Hepatocyte (in vitro differentiated cells): ENCODE data around the gene PHKG2. TPM values are rescaled to one million over a fixed set of nuclear protein-coding genes. Genes with fewer than 3 reads are reported as not detected.

Source experiments
- DNase-seq: peaks from one replicate; pipeline ENCODE4 v3.0.0-alpha.2; 2016; ENCODE audit warnings: low spot score
- H2AFZ ChIP-seq: fragments of 200-600 bp; sonication (generic); 2 replicates; pipeline ENCODE4 v1.6.0; 2016; ENCODE audit warnings: antibody characterized with exemption, mild to moderate bottlenecking
- H3K27ac ChIP-seq: fragments of 200-600 bp; sonication (generic); 2 replicates; pipeline ENCODE4 v1.5.1; 2016; ENCODE audit warnings: mild to moderate bottlenecking
- H3K27me3 ChIP-seq: fragments of 200-600 bp; sonication (generic); 2 replicates; pipeline ENCODE4 v1.6.1; 2016
- H3K36me3 ChIP-seq: fragments of 200-600 bp; sonication (generic); replicated peaks from 2 replicates; pipeline ENCODE4 v1.5.1; 2016; ENCODE audit warnings: low read depth; ENCODE audit not compliant: insufficient read depth
- H3K4me1 ChIP-seq: fragments of 200-600 bp; sonication (generic); 2 replicates; pipeline ENCODE4 v1.5.1; 2016; ENCODE audit warnings: mild to moderate bottlenecking, moderate library complexity; ENCODE audit not compliant: insufficient read depth
- H3K4me2 ChIP-seq: fragments of 200-600 bp; sonication (generic); 2 replicates; pipeline ENCODE4 v1.6.0; 2016
- H3K4me3 ChIP-seq: fragments of 200-600 bp; sonication (generic); 2 replicates; pipeline ENCODE4 v1.5.1; 2016; ENCODE audit warnings: mild to moderate bottlenecking
- H3K79me2 ChIP-seq: fragments of 200-600 bp; sonication (generic); 2 replicates; pipeline ENCODE4 v1.6.0; 2017; ENCODE audit warnings: mild to moderate bottlenecking
- H3K9me2 ChIP-seq: fragments of 200-600 bp; sonication (generic); replicated peaks from 2 replicates; pipeline ENCODE4 v1.6.0; 2017; ENCODE audit warnings: mild to moderate bottlenecking; ENCODE audit not compliant: insufficient read depth
- H3K9me3 ChIP-seq: fragments of 200-600 bp; sonication (generic); 2 replicates; pipeline ENCODE4 v1.5.1; 2016; ENCODE audit warnings: low read depth, mild to moderate bottlenecking
- H4K20me1 ChIP-seq: fragments of 200-600 bp; sonication (generic); 2 replicates; pipeline ENCODE4 v1.6.0; 2016; ENCODE audit warnings: mild to moderate bottlenecking; ENCODE audit not compliant: insufficient read depth, poor library complexity, severe bottlenecking
- EZH2 ChIP-seq: fragments of 200-600 bp; sonication (generic); IDR thresholded peaks from 2 replicates; pipeline ENCODE4 v1.6.1; 2016; ENCODE audit warnings: antibody characterized with exemption, mild to moderate bottlenecking, borderline replicate concordance
- EZH2phosphoT487 ChIP-seq: fragments of 200-600 bp; sonication (generic); IDR thresholded peaks from one replicate; pipeline ENCODE4 v1.6.1; 2018; ENCODE audit warnings: antibody characterized with exemption, mild to moderate bottlenecking, low read depth, moderate library complexity; ENCODE audit not compliant: unreplicated experiment, severe bottlenecking
- WGBS: methylation state at CpG from one replicate; pipeline ENCODE4 v1.1.6; 2016; ENCODE audit warnings: low lambda C conversion rate; ENCODE audit errors: missing lambda C conversion rate; 5-methylcytosine and 5-hydroxymethylcytosine counted together
- polyA plus RNA-seq: library from polyadenylated mRNA; unstranded; fragments of >200 nt; fragmentation: Nextera tagmentation; extraction: Ambion mirVana; gene quantifications from 2 replicates; pipeline ENCODE4 v1.2.1, GENCODE V29; 2016
- total RNA-seq: library from RNA; depleted of rRNA; stranded (reverse); fragments of >200 nt; gene quantifications from 2 replicates; pipeline ENCODE4 v1.2.3, GENCODE V29; 2014
- TF ChIP-seq, protein P1 (sequence below): fragments of 200-600 bp; sonication (generic); IDR thresholded peaks from 2 replicates; pipeline ENCODE4 v1.5.1; 2016; ENCODE audit warnings: antibody characterized with exemption, mild to moderate bottlenecking; ENCODE audit not compliant: poor library complexity

Gene PHKG2
- total and polyA plus RNA-seq, 2 experiments from 2014 or later = 28.0 to 39.5 TPM

DNA sequence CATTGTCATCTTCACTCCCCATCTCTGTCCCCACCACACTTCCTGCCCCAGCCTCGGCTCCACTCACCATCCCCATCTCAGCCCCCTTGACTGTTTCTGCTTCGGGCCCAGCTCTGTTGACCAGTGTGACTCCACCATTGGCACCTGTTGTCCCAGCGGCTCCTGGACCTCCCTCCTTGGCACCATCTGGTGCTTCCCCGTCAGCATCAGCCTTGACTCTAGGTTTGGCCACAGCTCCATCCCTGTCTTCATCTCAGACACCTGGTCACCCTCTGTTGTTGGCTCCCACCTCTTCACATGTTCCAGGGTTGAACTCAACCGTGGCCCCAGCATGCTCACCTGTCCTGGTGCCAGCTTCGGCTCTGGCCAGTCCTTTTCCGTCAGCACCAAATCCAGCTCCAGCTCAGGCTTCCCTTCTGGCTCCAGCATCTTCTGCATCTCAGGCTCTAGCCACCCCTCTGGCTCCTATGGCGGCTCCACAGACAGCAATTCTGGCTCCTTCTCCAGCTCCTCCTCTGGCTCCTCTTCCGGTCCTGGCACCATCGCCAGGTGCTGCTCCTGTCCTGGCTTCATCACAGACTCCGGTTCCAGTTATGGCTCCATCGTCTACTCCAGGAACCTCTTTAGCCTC lies 24.4 kb upstream of the PHKG2 start:
- H3K27ac ChIP-seq = no peak overlapping the region
- H3K4me1 ChIP-seq = no peaks in the 10 kb centered on the region
- H3K4me2 ChIP-seq = no peak overlapping the region
- H4K20me1 ChIP-seq = peaks cover 9% of the 10 kb centered on the region
- DNase-seq = no peak
- no peak overlapping the region for H2AFZ ChIP-seq
- H3K9me3 ChIP-seq = no peaks in the 10 kb centered on the region
- no peaks in the 10 kb centered on the region for H3K9me2 ChIP-seq
- TF ChIP-seq, protein P1, sequence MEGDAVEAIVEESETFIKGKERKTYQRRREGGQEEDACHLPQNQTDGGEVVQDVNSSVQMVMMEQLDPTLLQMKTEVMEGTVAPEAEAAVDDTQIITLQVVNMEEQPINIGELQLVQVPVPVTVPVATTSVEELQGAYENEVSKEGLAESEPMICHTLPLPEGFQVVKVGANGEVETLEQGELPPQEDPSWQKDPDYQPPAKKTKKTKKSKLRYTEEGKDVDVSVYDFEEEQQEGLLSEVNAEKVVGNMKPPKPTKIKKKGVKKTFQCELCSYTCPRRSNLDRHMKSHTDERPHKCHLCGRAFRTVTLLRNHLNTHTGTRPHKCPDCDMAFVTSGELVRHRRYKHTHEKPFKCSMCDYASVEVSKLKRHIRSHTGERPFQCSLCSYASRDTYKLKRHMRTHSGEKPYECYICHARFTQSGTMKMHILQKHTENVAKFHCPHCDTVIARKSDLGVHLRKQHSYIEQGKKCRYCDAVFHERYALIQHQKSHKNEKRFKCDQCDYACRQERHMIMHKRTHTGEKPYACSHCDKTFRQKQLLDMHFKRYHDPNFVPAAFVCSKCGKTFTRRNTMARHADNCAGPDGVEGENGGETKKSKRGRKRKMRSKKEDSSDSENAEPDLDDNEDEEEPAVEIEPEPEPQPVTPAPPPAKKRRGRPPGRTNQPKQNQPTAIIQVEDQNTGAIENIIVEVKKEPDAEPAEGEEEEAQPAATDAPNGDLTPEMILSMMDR = no peak
- no peak for TF ChIP-seq EZH2
- TF ChIP-seq EZH2phosphoT487 = no peak
- peaks cover 4% of the 10 kb centered on the region for H3K36me3 ChIP-seq
- 99% methylated on average over 12 of the region's 12 CpGs for WGBS
- H3K79me2 ChIP-seq = peaks cover 36% of the 10 kb centered on the region
- H3K4me3 ChIP-seq = no peak overlapping the region
- H3K27me3 ChIP-seq = no peaks in the 10 kb centered on the region

DNA sequence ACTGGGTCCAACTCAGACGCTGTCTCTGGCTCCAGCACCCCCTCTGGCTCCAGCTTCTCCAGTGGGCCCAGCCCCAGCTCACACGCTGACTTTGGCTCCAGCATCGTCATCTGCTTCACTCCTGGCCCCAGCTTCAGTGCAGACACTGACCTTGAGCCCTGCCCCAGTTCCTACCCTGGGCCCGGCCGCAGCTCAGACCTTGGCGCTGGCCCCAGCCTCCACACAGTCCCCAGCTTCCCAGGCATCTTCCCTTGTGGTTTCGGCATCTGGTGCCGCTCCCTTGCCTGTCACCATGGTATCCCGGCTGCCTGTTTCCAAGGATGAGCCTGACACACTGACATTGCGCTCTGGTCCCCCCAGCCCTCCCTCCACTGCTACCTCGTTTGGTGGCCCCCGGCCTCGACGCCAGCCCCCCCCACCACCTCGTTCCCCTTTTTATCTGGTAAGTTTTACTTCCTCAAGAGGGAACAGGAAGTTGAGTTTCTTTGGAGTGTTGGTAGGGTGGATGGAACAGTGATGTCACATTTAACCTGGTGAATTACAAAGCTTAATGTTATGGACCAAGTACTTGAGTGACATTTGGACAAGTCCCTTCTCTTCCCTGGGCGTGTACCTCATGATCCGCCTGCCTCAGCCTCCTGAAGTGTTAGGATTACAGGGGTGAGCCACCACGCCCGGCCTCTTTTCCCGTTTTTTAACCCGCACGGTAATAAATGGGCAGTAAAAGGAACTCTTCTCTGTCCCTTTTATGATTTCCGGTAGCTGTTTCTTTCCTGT lies 23.4 kb upstream of the PHKG2 start:
- no peaks in the 10 kb centered on the region for H3K9me3 ChIP-seq
- peaks cover 8% of the 10 kb centered on the region for H4K20me1 ChIP-seq
- TF ChIP-seq EZH2phosphoT487 = no peak
- no peak for TF ChIP-seq EZH2
- TF ChIP-seq, protein P1 = no peak
- H3K9me2 ChIP-seq = no peaks in the 10 kb centered on the region
- H3K4me3 ChIP-seq = no peak overlapping the region
- no peaks in the 10 kb centered on the region for H3K27me3 ChIP-seq
- DNase-seq = no peak
- 90% methylated on average over 22 of the region's 23 CpGs for WGBS
- H3K36me3 ChIP-seq = peaks cover 8% of the 10 kb centered on the region
- no peak overlapping the region for H3K4me2 ChIP-seq
- no peaks in the 10 kb centered on the region for H3K4me1 ChIP-seq
- no peak overlapping the region for H2AFZ ChIP-seq
- peaks cover 30% of the 10 kb centered on the region for H3K79me2 ChIP-seq
- no peak overlapping the region for H3K27ac ChIP-seq

DNA sequence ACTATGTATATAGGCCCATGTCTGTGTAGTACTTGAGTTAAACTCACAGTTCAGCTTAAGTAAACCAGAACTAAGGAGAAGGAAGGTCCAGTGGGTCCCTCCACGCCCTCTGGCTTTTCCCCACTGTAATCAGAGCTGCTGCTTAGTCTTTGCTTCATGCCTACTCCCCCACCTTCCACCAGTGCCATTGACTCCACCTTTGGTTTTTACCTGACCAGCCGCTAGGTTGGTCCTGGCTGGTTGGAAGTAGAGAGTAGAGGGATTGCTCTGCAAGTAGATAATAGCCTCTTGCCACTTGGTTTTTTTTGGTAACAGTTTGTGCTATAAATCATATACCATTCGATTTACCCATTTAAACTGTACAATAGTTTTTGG lies 22.8 kb upstream of the PHKG2 start:
- H3K9me2 ChIP-seq = no peaks in the 10 kb centered on the region
- WGBS = 96% methylated on average over 3 of the region's 3 CpGs
- no peak overlapping the region for H3K4me2 ChIP-seq
- H3K36me3 ChIP-seq = peaks cover 5% of the 10 kb centered on the region
- H4K20me1 ChIP-seq = peaks cover 6% of the 10 kb centered on the region
- H2AFZ ChIP-seq = no peak overlapping the region
- peaks cover 25% of the 10 kb centered on the region for H3K79me2 ChIP-seq
- H3K27me3 ChIP-seq = no peaks in the 10 kb centered on the region
- H3K27ac ChIP-seq = no peak overlapping the region
- no peaks in the 10 kb centered on the region for H3K4me1 ChIP-seq
- no peak for DNase-seq
- no peaks in the 10 kb centered on the region for H3K9me3 ChIP-seq
- no peak overlapping the region for H3K4me3 ChIP-seq
- TF ChIP-seq EZH2phosphoT487 = no peak
- TF ChIP-seq, protein P1 = no peak
